HEK293 (cell line): Measurements from ENCODE around the gene ASCL5.

Experiments
- KLF9 ChIP-seq: fragments of 450-650 bp; formaldehyde crosslinking; IDR thresholded peaks from 2 replicates; pipeline ENCODE4 v1.5.1; 2016; ENCODE audit warnings: missing biosample characterization, missing genetic modification characterization, low read depth
- REPIN1 ChIP-seq: fragments of 450-650 bp; formaldehyde crosslinking; IDR thresholded peaks from 2 replicates; pipeline ENCODE4 v1.5.1; 2017; ENCODE audit warnings: missing biosample characterization, missing genetic modification characterization, low read depth
- SCRT1 ChIP-seq: fragments of 450-650 bp; formaldehyde crosslinking; IDR thresholded peaks from 2 replicates; pipeline ENCODE4 v1.5.1; 2016; ENCODE audit warnings: missing biosample characterization, missing genetic modification characterization, borderline replicate concordance
- ZNF266 ChIP-seq: fragments of 450-650 bp; formaldehyde crosslinking; IDR thresholded peaks from 2 replicates; pipeline ENCODE4 v1.5.1; 2016; ENCODE audit warnings: missing biosample characterization, missing genetic modification characterization, low read depth
- ZNF292 ChIP-seq: fragments of 450-650 bp; formaldehyde crosslinking; IDR thresholded peaks from 2 replicates; pipeline ENCODE4 v1.5.1; 2016; ENCODE audit warnings: low read depth, missing biosample characterization, missing genetic modification characterization, borderline replicate concordance
- ZNF529 ChIP-seq: fragments of 450-650 bp; formaldehyde crosslinking; IDR thresholded peaks from 2 replicates; pipeline ENCODE4 v1.5.1; 2017; ENCODE audit warnings: missing genetic modification characterization, missing biosample characterization; ENCODE audit not compliant: insufficient replicate concordance
- TF ChIP-seq, protein P1 (sequence below): fragments of 450-650 bp; formaldehyde crosslinking; IDR thresholded peaks from 2 replicates; pipeline ENCODE4 v1.5.1; 2016; ENCODE audit warnings: missing biosample characterization, missing genetic modification characterization
- TF ChIP-seq, protein P2 (sequence below): fragments of 450-650 bp; formaldehyde crosslinking; IDR thresholded peaks from 2 replicates; pipeline ENCODE4 v1.5.1; 2016; ENCODE audit warnings: missing biosample characterization, missing genetic modification characterization

DNA sequence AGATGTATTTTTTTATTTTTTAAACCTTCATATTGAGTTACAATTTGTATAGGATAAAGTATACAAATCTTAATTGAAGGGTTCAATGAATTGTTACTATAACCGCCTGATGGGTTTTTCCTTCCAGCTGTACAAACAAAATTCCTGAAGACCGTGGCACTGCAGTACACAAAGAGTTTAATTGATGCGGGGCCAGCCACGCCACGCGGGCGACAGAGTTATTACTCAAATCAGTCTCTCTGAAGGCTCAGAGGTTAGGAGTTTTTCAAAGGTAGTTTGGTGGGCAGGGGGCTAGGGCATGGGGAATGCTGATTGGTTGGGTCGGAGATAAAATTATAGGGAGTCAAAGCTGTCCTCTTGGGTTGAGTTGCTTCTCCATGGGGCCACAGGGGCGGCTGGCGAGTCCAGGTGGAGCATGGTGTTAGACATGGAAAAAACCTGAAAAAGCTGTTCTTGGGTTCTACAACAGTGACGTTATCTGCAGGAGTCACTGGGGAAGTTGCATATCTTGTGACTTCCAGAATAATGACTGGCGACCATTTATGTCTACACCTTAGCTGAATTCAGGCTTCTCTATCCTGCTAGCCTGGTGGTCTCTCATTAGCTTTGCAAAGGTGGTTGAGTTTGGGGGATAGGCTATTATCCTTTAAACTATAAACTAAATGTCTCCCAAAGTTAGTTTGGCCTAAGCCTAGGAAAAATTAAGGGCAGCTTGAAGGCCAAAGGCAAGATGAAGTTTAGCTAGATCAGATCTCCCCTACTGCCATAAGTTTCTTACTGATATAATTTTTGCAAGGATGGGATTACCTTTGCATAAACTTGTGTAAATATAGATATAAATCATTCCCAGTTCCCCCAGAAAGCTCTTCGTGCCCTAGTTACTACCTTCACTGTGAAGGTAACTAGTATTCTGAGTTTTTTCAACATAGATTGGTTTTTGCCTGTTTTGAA, 40.3 kb upstream of the ASCL5 start:
- TF ChIP-seq REPIN1 (tag by site-specific recombination) (no peak), KLF9 (tag by site-specific recombination) (no peak), ZNF529 (tag by site-specific recombination) (no peak), ZNF292 (tag by site-specific recombination) (no peak), SCRT1 (no peak), ZNF266 (tag by site-specific recombination) (no peak)
- TF ChIP-seq, protein P1, sequence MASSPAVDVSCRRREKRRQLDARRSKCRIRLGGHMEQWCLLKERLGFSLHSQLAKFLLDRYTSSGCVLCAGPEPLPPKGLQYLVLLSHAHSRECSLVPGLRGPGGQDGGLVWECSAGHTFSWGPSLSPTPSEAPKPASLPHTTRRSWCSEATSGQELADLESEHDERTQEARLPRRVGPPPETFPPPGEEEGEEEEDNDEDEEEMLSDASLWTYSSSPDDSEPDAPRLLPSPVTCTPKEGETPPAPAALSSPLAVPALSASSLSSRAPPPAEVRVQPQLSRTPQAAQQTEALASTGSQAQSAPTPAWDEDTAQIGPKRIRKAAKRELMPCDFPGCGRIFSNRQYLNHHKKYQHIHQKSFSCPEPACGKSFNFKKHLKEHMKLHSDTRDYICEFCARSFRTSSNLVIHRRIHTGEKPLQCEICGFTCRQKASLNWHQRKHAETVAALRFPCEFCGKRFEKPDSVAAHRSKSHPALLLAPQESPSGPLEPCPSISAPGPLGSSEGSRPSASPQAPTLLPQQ (tag by site-specific recombination) = no peak
- TF ChIP-seq, protein P2, sequence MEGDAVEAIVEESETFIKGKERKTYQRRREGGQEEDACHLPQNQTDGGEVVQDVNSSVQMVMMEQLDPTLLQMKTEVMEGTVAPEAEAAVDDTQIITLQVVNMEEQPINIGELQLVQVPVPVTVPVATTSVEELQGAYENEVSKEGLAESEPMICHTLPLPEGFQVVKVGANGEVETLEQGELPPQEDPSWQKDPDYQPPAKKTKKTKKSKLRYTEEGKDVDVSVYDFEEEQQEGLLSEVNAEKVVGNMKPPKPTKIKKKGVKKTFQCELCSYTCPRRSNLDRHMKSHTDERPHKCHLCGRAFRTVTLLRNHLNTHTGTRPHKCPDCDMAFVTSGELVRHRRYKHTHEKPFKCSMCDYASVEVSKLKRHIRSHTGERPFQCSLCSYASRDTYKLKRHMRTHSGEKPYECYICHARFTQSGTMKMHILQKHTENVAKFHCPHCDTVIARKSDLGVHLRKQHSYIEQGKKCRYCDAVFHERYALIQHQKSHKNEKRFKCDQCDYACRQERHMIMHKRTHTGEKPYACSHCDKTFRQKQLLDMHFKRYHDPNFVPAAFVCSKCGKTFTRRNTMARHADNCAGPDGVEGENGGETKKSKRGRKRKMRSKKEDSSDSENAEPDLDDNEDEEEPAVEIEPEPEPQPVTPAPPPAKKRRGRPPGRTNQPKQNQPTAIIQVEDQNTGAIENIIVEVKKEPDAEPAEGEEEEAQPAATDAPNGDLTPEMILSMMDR (tag by site-specific recombination) = no peak
